Measurements from ENCODE around the gene ID2.
A peak's percentile ranks its signal among the peaks of the same experiment; 100 is the strongest.

ID2 gene

GRCh38 chr2:8684878-8685696, 3.2 kb downstream of the ID2 start:
- H3K4me3 ChIP-seq (ENCODE audit: low read length): peak overlapping the region; percentile 29
- TF ChIP-seq, protein P1, sequence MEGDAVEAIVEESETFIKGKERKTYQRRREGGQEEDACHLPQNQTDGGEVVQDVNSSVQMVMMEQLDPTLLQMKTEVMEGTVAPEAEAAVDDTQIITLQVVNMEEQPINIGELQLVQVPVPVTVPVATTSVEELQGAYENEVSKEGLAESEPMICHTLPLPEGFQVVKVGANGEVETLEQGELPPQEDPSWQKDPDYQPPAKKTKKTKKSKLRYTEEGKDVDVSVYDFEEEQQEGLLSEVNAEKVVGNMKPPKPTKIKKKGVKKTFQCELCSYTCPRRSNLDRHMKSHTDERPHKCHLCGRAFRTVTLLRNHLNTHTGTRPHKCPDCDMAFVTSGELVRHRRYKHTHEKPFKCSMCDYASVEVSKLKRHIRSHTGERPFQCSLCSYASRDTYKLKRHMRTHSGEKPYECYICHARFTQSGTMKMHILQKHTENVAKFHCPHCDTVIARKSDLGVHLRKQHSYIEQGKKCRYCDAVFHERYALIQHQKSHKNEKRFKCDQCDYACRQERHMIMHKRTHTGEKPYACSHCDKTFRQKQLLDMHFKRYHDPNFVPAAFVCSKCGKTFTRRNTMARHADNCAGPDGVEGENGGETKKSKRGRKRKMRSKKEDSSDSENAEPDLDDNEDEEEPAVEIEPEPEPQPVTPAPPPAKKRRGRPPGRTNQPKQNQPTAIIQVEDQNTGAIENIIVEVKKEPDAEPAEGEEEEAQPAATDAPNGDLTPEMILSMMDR (IDR thresholded peaks at IDR 0.05; ENCODE audit: insufficient read depth, low read depth, low read length, missing control alignments): no peak

DNA sequence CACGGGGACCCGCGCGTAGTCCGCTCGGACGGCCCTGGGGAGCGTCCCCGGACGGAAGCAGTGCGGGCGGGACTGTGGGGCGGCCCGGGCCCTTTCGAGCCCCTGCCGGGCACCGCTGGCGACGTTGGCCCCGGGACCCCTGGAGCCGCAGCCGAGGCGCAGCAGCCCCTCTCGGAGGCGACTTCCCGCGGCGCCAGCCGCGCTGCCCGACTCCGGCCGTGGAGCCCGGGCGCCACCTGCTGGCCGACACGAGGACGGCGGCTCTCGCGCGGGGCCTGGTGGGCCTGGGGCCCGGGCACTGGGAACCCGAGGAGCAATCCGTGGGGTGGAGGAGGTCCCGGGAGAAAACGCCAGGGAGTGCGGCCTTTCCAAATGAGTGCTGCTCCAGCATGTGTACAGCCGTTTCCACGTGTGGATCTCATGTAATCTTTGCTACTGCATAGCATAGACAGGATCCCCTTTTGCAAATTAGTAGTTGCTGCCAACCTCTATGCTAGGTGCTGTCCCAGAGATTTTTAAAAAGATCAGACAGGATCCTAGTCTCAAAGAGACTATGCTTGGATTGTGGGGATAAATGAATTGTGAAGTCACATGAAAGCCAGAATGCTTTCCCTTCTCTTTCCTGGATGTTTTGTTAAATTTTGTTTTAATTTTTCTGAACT, 4.0 kb downstream of the ID2 start:
- TF ChIP-seq, protein P1 (IDR thresholded peaks at IDR 0.05; ENCODE audit: insufficient read depth, low read depth, low read length, missing control alignments): peak; percentile 48
- DNase-seq (ENCODE audit: low read depth): peak; percentile 23
- H3K4me3 ChIP-seq (ENCODE audit: low read length): peak overlapping the region; percentile 29

More at GRCh38 chr2:8684878-8685696, 3.2 kb downstream of the ID2 start:
- peak; percentile 5 for DNase-seq (ENCODE audit: low read depth)

- no peak overlapping the region for H3K4me3 ChIP-seq (ENCODE audit: low read length)
- TF ChIP-seq, protein P1 (IDR thresholded peaks at IDR 0.05; ENCODE audit: insufficient read depth, low read depth, low read length, missing control alignments): no peak
- no peak for DNase-seq (ENCODE audit: low read depth)
Measured at GRCh38 chr2:8691859-8692437, 10.1 kb downstream of the ID2 start.

DNA sequence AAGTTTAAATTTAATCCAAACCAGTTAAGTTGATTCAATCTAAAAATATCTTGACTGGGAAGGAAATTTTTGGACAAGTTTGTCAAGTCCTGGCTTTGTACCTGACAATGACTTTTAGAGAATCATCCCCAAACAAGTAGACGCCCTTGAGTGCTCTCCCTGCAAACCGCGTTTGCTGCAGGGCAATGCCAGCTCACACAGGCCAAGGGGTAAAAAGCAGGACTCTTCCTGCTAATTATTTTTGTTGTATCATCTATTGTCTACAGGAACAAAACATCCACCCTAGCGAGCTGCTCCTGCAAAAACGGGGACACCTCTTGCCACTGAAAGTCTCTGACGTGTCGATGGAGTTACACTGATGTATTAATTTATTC, 10.9 kb downstream of the ID2 start:
- TF ChIP-seq, protein P1 (IDR thresholded peaks at IDR 0.05; ENCODE audit: insufficient read depth, low read depth, low read length, missing control alignments): no peak
- peak; percentile 34 for DNase-seq (ENCODE audit: low read depth)
- H3K4me3 ChIP-seq (ENCODE audit: low read length): no peak overlapping the region

GRCh38 chr2:8693157-8693821, 11.4 kb downstream of the ID2 start:
- TF ChIP-seq, protein P1 (IDR thresholded peaks at IDR 0.05; ENCODE audit: insufficient read depth, low read depth, low read length, missing control alignments): peak; percentile 61
- peak overlapping the region; percentile 3 for H3K4me3 ChIP-seq (ENCODE audit: low read length)
- peak; percentile 19 for DNase-seq (ENCODE audit: low read depth)

DNA sequence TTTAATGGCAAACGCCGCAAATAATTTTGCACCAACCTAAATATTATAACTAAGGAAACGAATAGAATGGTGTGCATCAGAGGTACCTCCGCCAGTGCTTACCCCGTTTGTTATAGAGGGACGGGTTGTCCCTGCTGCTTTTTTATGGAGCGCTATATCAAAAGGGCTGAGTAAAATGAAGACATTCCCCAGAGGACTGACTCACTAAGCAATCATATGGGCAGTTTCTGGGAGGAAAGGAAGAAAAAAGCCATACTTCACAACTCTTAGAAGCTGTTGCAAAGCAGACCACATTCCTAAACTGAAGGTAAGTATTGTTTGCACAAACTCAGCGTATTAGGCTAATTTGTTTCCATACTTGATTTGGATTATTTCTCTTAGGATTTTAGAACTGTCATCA, 12.9 kb downstream of the ID2 start:
- H3K4me3 ChIP-seq (ENCODE audit: low read length): no peak overlapping the region
- TF ChIP-seq, protein P1 (IDR thresholded peaks at IDR 0.05; ENCODE audit: insufficient read depth, low read depth, low read length, missing control alignments): no peak
- peak; percentile 18 for DNase-seq (ENCODE audit: low read depth)

Measured in epithelial cell of esophagus (primary cell).